HPDE6-E6E7 (cell line): ENCODE results near the gene MAD1L1.

Experiments used
- DNase-seq: peaks from one replicate; pipeline ENCODE4 v3.0.0; 2011; ENCODE audit warnings: missing footprints; ENCODE audit errors: extremely low spot score

The MAD1L1 gene

DNA sequence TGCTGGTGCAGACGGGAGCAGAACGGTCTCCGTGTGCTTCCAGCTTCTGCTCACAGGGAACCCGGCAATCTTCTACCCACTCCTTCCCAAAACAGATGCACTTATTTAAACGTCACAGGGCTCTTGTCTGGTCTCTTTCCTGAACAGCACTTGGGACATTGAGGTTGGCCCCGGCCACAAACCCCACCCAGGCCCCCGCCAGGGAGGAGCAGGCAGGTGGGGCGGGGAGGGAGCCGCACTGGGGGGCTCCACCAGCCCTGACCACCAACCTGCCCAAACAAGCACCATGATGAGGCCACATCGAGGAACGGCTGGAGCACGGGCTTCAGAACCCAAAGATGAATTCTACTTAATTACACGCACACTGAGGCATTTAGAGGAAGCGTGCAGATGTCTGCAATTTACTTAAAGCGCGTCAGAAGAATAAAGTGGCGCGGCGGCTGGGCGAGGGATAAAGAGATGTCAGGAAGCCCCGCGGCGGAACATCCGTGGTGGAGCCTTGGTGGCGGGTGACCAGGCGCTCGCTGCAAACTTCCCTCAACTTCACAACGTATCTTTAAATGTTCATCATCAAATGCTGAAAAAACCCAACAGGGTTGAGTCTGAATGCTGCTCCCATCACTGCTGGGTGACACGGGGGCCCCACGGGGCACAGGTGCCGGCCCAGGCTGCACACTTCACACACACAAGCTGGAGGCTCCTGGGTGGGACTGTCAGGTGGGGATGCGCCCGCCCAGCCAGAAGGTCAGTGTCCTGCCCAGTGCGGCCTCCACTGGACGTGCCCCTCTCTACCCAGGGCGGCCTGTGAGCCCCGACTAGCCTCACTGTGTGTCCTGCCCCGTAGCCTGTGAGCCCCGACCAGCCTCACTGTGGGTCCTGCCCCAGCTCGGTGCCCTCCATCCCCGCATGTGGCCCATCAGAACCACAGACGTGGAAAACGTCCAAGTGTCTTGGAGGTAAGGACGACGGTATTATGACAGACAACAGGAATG is 279.2 kb downstream of the MAD1L1 start:
- no peak for DNase-seq

GRCh38 chr7:1952781-1953180 is 280.0 kb downstream of the MAD1L1 start:
- no peak for DNase-seq

- DNase-seq = no peak
Observed at GRCh38 chr7:1952169-1952760, 280.5 kb downstream of the MAD1L1 start.

GRCh38 chr7:1951600-1951999 is 281.1 kb downstream of the MAD1L1 start:
- no peak for DNase-seq

DNA sequence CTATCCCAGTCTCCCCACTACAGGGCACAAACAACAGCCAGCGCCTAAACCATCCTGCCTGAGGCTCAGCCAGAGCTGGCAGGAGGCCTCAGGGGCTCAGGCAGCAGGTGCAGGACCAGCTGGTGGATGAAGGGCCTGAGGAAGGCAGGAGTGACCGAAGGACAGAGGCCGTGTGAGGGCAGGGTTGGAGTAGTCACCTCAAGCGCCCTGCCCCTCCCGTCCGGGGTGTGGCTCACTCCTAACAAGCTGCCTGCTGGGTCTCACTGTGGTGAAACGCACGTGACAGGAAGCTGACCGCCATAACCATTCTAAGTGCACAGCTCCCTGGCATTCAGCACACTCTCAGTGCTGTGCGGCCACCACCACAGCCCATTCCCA is 281.6 kb downstream of the MAD1L1 start:
- no peak for DNase-seq

GRCh38 chr7:1950452-1951158 is 282.1 kb downstream of the MAD1L1 start:
- no peak for DNase-seq

GRCh38 chr7:1950066-1950451 is 282.7 kb downstream of the MAD1L1 start:
- DNase-seq = no peak

DNA sequence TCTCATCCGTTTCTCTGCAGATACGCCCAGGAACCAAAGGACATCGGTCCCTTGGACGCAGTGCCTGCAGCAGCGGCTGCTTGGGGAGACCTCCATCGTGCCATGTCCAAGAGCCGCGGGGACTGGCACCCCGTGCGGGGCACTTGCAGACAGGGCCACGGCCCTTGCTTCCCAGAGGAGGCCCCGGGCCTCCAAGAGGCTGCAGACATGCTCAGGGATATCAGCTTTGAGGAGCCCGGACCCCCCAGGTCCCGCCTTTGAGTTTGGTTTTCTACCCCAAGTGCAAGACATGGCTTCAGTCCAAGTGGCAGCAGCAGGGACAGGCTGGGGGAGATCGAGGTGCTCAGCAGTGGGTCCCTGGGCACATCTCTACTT is 283.1 kb downstream of the MAD1L1 start:
- no peak for DNase-seq

DNA sequence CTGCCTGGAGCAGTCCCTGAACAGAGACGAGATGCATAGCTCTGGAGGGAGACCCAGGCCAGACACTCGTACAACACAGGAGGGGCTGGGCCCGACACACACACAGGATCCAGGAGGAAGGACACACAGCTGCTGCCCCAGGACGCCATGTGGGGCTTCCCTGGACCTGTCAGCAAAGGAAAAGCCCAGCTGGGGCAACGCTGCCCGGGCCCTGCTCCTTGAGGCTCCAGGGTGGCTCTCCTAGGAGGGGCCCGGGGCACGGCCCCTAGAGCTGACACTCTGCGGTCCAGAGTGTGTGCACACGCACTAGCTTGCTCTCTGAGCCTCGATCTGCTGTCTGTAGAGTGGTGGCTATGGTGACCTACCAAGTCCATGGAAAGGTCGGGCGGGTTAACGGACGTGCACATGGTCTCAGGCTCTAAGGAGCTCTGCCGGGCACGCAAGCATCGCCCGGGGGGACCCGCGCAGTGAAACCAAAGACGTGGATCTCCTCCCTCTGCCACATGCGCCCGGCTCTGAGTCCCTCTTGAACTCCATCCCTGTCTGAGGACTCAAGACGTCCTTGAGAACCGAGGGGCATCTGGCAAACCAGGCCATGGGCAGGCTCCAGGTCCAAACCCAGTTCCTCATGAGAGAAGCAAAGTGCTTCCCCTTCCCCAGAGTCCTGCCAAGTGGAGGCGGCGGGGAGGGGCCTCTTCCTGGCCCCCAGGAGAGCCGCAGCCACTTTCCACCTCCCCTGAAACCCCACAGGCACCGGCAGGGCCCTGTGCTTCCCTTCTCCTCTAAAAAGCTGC is 283.7 kb downstream of the MAD1L1 start:
- DNase-seq = no peak

GRCh38 chr7:1948301-1948796 is 284.4 kb downstream of the MAD1L1 start:
- DNase-seq = no peak

GRCh38 chr7:1947586-1948217 is 285.0 kb downstream of the MAD1L1 start:
- DNase-seq = no peak

DNA sequence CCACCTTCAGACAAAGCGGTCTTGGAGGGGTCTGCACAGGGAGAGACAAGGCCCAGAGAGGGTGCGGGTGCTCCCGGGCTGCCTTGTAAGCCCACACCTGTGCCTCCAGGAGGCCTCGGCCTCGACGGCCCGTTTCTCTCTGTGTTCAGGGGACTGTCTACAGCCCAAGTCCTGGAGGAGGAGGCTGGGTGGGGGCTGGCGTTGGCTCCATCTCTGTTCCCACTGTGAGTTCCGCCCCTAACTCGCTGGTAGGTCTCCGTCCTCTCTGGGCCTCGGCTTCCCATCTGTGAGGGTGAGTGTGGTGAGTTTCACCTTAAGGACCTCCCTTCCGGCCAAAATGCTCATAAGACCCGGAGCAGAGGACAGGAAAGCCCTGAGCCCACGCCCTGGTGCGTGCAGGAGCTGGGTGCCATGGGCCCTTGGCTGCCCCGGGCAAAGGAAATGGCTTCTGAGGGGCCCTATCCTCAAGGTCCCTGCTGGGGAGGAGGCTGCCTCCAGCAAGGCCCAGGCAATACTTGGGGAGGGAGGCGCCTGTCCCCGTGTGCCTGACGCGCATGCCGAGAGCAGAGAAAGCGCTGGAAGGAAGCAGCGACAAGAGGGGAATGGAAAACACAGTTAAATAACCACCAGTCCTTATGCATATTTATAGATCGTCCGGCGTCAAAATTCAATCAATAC is 285.8 kb downstream of the MAD1L1 start:
- DNase-seq = no peak

- no peak for DNase-seq
Observed at GRCh38 chr7:1946025-1946772, 286.5 kb downstream of the MAD1L1 start.

- no peak for DNase-seq
Observed at GRCh38 chr7:1945558-1945957, 287.2 kb downstream of the MAD1L1 start.

GRCh38 chr7:1944619-1945210 is 288.0 kb downstream of the MAD1L1 start:
- DNase-seq = no peak

- DNase-seq = no peak
Observed at GRCh38 chr7:1943933-1944618, 288.7 kb downstream of the MAD1L1 start.

DNA sequence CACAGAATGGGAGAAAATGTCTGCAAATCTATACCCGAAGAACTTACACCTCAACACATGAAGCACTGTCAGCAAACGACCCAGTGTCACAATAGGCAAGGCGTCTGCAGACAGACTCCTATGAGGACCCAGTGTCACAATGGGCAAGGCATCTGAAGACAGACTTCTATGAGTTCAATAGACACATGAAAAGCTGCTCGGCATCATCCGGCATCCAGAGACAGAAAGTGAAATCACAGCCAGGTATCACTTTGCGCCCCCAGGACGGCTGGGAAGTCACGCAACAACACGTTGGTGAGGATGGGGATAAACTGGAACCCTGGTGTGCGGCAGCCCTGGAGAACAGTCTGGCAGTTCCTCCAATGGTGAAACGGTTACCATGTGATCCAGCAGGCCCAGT is 289.4 kb downstream of the MAD1L1 start:
- no peak for DNase-seq

DNA sequence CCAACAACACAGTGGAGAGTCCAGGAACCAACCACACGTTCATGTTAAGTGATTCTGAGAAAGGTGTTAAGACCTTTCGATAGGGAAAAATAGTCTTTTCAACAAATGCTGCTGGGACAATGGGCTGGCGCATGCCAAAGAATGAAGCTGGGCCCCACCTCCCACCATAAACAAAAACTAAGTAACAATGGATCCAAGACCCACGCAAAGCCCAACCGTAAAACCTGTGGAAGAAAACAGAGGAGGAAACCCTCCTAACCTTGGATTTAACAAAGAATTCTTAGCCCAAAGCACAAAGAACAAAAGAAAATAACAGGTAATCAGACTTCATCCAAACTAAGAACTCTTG is 289.8 kb downstream of the MAD1L1 start:
- DNase-seq = no peak
